Kidney (tissue), 14 donors: Measurements from ENCODE around the gene NELFB. TPM values are rescaled to one million over a fixed set of nuclear protein-coding genes. Genes with fewer than 3 reads are reported as not detected.

Experiments used
- DNase-seq, 5 donors: peaks; one replicate each; pipeline ENCODE4 v3.0.0-alpha.2; 2013 to 2020
- FAIRE-seq: peaks from 2 replicates; lab custom pipeline; 2012; peaks lifted over from hg19 to GRCh38; lab: Jason Lieb, UNC
- H3K27ac ChIP-seq, 2 donors: one replicate each; pipeline ENCODE4 v1.7.0; 2013; ENCODE audit warnings: low read depth in 2 of 2, low read length in 2 of 2, inconsistent platforms in 1 of 2
- H3K27me3 ChIP-seq: one replicate; pipeline ENCODE4 v1.7.1; 2013; ENCODE audit warnings: low read length, inconsistent platforms; ENCODE audit not compliant: control insufficient read depth, insufficient read depth
- H3K36me3 ChIP-seq, 3 donors: one replicate each; pipeline versions ENCODE4 v1.7.0 to v1.7.1; 2013; ENCODE audit warnings: low read length in 3 of 3, control low read depth in 1 of 3, inconsistent platforms in 1 of 3; ENCODE audit not compliant: insufficient read depth in 3 of 3, control insufficient read depth in 2 of 3
- H3K4me1 ChIP-seq, 3 donors: one replicate each; pipeline versions ENCODE4 v1.7.0 to v1.7.1; 2013; ENCODE audit warnings: low read length in 3 of 3, inconsistent platforms in 1 of 3, low read depth in 1 of 3; ENCODE audit not compliant: control insufficient read depth in 2 of 3, insufficient read depth in 2 of 3
- H3K4me3 ChIP-seq, 3 donors: one replicate each; pipeline versions ENCODE4 v1.7.0 to v1.8.1; 2013; ENCODE audit warnings: low read length in 3 of 3, control low read depth in 1 of 3, inconsistent platforms in 1 of 3
- H3K9ac ChIP-seq, 3 donors: one replicate each; pipeline versions ENCODE4 v1.7.0 to v1.7.1; 2013; ENCODE audit warnings: low read length in 3 of 3, control low read depth in 1 of 3, inconsistent platforms in 1 of 3
- H3K9me3 ChIP-seq, 3 donors: one replicate each; pipeline versions ENCODE4 v1.7.0 to v1.7.1; 2013; ENCODE audit warnings: low read length in 3 of 3, control low read depth in 1 of 3, inconsistent platforms in 1 of 3; ENCODE audit not compliant: control insufficient read depth in 2 of 3, insufficient read depth in 1 of 3
- CTCF ChIP-seq: IDR thresholded peaks from 3 replicates; pipeline ENCODE4 v1.5.1; 2012; ENCODE audit warnings: mild to moderate bottlenecking, moderate library complexity, borderline replicate concordance; ENCODE audit not compliant: insufficient read depth; ENCODE audit errors: extremely low read depth
- intact Hi-C: fragments of 100-400 bp; cut with DNase I; formaldehyde crosslinking; loops from one replicate; pipeline ENCODE4 v1.11.1; 2022
- polyA plus RNA-seq: library from polyadenylated mRNA; stranded (reverse); fragments of 350-450 nt; fragmentation: Illumina TruSeq; extraction: RNeasy Lipid Tissue Mini Kit (QIAGEN cat#74804); gene quantifications from one replicate; pipeline ENCODE4 v1.2.3, GENCODE V29; 2014; ENCODE audit warnings: low read depth, low replicate concordance; ENCODE audit not compliant: insufficient read depth
- total RNA-seq: library from RNA; stranded (reverse); fragmentation: NEBNext Ultra II Directional; extraction: Animal tissue kit (Norgen Biotek cat#: 25700); gene quantifications from one replicate; pipeline ENCODE4 v1.2.1, GENCODE V29; 2021
- donor health status: control.
- donor health status: control.
- donor health status: control.
- donor health status: control.
- donor health status: control.
- donor health status: DM: yes; HTN: yes; CAD: no.
- donor health status: Normal renal cell carcinoma (clear cell type).

Gene NELFB
- total and polyA plus RNA-seq, 2 donors from 2014 or later = 43.8 to 57.3 TPM

- peak; percentile 71 to 96 (median 88) for DNase-seq
- H3K4me1 ChIP-seq = peaks cover 0 to 26% (median 7%) of the 10 kb centered on the region in 3 donors
- intact Hi-C loops = no loop called here
- H3K4me3 ChIP-seq = peak within 1 kb of the TSS in 2 of 3 donors; percentile 42 to 48
- peak within 1 kb of the TSS; percentile 90 to 92 for H3K27ac ChIP-seq
- no peaks in the 10 kb centered on the region for H3K36me3 ChIP-seq
- no peaks in the 10 kb centered on the region for H3K27me3 ChIP-seq
- peak within 1 kb of the TSS in 2 of 3 donors; percentile 53 to 65 for H3K9ac ChIP-seq
- no peak for TF ChIP-seq CTCF
- no peak for FAIRE-seq
- H3K9me3 ChIP-seq = no peaks in the 10 kb centered on the region
Observed at GRCh38 chr9:137277329-137278041, 22.4 kb downstream of the NELFB start, which contains the start of gene TOR4A. Gene TOR4A, plus strand, starts transcription at chr9:137277726. Its CDS starts 964 bp downstream, at chr9:137278690.

GRCh38 chr9:137278061-137278701 lies 23.1 kb downstream of the NELFB start:
- DNase-seq = peak in 2 of 5 donors; percentile 63 to 88
- H3K27ac ChIP-seq = peak overlapping the region; percentile 88 to 90
- FAIRE-seq = no peak
- H3K36me3 ChIP-seq = no peaks in the 10 kb centered on the region
- H3K9ac ChIP-seq = peak overlapping the region in 2 of 3 donors; percentile 53 to 65
- intact Hi-C loops = no loop called here
- H3K4me1 ChIP-seq = peaks cover 0 to 26% (median 7%) of the 10 kb centered on the region in 3 donors
- peak overlapping the region in 2 of 3 donors; percentile 42 to 48 for H3K4me3 ChIP-seq
- H3K27me3 ChIP-seq = no peaks in the 10 kb centered on the region
- H3K9me3 ChIP-seq = no peaks in the 10 kb centered on the region
- no peak for TF ChIP-seq CTCF

GRCh38 chr9:137278721-137279711 lies 23.9 kb downstream of the NELFB start:
- no peak for FAIRE-seq
- H3K4me1 ChIP-seq = peaks cover 0 to 24% (median 7%) of the 10 kb centered on the region in 3 donors
- no peak for TF ChIP-seq CTCF
- H3K4me3 ChIP-seq = no peak overlapping the region
- H3K27ac ChIP-seq = no peak overlapping the region
- no peak overlapping the region for H3K9ac ChIP-seq
- no peaks in the 10 kb centered on the region for H3K36me3 ChIP-seq
- H3K27me3 ChIP-seq = no peaks in the 10 kb centered on the region
- intact Hi-C loops = no loop called here
- H3K9me3 ChIP-seq = no peaks in the 10 kb centered on the region
- DNase-seq = peak in 2 of 5 donors; percentile 54 to 80
